Measurements from ENCODE around the gene SORCS2. TPM values are rescaled to one million over a fixed set of nuclear protein-coding genes. Genes with fewer than 3 reads are reported as not detected.

The SORCS2 gene
- total and polyA plus RNA-seq, 2 donors (not counting 1 experiment from before 2014, with no cell fraction given): not detected

DNA sequence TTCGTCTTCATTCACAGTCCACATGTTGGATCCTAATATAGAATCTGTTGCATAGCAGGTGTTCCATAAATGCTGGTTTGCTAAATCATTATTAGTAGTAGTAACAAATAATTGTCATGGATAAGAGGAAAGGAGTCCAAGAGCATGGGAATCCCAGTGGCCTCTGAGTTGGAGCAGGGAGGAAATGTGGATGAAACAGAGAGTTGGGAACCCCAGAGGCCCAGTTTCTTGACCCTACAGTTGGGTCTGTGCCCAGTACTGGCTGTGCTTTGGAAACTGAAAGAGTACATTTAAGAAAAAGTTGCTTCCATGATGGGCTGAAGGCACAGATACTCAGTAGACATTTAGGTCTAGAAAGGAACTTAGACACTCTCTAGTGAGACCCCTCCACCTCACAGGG, 391.8 kb downstream of the SORCS2 start:
- no peak overlapping the region for H3K9ac ChIP-seq (ENCODE audit: low read length)
- no peak overlapping the region for H3K27ac ChIP-seq (ENCODE audit: low read length in 2 of 2)
- Mint-ChIP-seq H3K27me3 (no peaks in the 10 kb centered on the region), H3K9me3 (ENCODE audit: insufficient read depth) (peaks cover 5% of the 10 kb centered on the region), H3K27ac (no peak overlapping the region), H3K4me3 (no peak overlapping the region), H3K4me1 (no peaks in the 10 kb centered on the region)
- TF ChIP-seq EZH2 (IDR thresholded peaks at IDR 0.05; ENCODE audit: borderline replicate concordance, insufficient read depth, low read depth, low read length, poor library complexity, severe bottlenecking): no peak
- TF ChIP-seq, protein P1, sequence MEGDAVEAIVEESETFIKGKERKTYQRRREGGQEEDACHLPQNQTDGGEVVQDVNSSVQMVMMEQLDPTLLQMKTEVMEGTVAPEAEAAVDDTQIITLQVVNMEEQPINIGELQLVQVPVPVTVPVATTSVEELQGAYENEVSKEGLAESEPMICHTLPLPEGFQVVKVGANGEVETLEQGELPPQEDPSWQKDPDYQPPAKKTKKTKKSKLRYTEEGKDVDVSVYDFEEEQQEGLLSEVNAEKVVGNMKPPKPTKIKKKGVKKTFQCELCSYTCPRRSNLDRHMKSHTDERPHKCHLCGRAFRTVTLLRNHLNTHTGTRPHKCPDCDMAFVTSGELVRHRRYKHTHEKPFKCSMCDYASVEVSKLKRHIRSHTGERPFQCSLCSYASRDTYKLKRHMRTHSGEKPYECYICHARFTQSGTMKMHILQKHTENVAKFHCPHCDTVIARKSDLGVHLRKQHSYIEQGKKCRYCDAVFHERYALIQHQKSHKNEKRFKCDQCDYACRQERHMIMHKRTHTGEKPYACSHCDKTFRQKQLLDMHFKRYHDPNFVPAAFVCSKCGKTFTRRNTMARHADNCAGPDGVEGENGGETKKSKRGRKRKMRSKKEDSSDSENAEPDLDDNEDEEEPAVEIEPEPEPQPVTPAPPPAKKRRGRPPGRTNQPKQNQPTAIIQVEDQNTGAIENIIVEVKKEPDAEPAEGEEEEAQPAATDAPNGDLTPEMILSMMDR (IDR thresholded peaks at IDR 0.05): no peak
- no peaks in the 10 kb centered on the region for H4K20me1 ChIP-seq (ENCODE audit: control insufficient read depth, insufficient read depth, low read length, poor library complexity, severe bottlenecking)
- no peaks in the 10 kb centered on the region for H3K4me1 ChIP-seq (ENCODE audit: control insufficient read depth in 2 of 2, insufficient read depth in 2 of 2, low read length in 2 of 2)
- WGBS (ENCODE audit: insufficient coverage): no CpG with 5 or more reads among the region's 1 CpG
- peaks cover 0 to 3% (median 0%) of the 10 kb centered on the region in 4 experiments for H3K27me3 ChIP-seq (replicated peaks in 1 of 4; ENCODE audit: control extremely low read depth in 1 of 4, control insufficient read depth in 3 of 4, insufficient read depth in 4 of 4, low read length in 3 of 4)
- ChIA-PET CTCF (no interaction called here), POLR2A (no interaction called here)
- no peaks in the 10 kb centered on the region for H3K79me2 ChIP-seq (ENCODE audit: control insufficient read depth, insufficient read depth, low read length)
- H3K36me3 ChIP-seq (replicated peaks in 1 of 2; ENCODE audit: control extremely low read depth in 1 of 2, control insufficient read depth in 1 of 2, extremely low read depth in 1 of 2, insufficient read depth in 2 of 2, low read length in 1 of 2): no peaks in the 10 kb centered on the region
- intact Hi-C loops (cut with micrococcal nuclease): no loop called here
- H3K4me2 ChIP-seq (replicated peaks; ENCODE audit: low read depth, low read length, poor library complexity, severe bottlenecking): no peak overlapping the region
- H2AFZ ChIP-seq (ENCODE audit: insufficient read depth, low read depth, low read length, poor library complexity, severe bottlenecking): no peak overlapping the region
- no peak overlapping the region for H3K4me3 ChIP-seq (ENCODE audit: control extremely low read depth in 1 of 5, extremely low read depth in 1 of 5, insufficient read depth in 1 of 5, low read depth in 2 of 5, low read length in 4 of 5)
- H3K9me3 ChIP-seq (ENCODE audit: control extremely low read depth in 1 of 3, control insufficient read depth in 2 of 3, insufficient read depth in 1 of 3, low read length in 2 of 3): peaks cover 0 to 20% (median 5%) of the 10 kb centered on the region in 3 donors
- DNase-seq: no peak
- no peak for ATAC-seq (ENCODE audit: low read depth)

DNA sequence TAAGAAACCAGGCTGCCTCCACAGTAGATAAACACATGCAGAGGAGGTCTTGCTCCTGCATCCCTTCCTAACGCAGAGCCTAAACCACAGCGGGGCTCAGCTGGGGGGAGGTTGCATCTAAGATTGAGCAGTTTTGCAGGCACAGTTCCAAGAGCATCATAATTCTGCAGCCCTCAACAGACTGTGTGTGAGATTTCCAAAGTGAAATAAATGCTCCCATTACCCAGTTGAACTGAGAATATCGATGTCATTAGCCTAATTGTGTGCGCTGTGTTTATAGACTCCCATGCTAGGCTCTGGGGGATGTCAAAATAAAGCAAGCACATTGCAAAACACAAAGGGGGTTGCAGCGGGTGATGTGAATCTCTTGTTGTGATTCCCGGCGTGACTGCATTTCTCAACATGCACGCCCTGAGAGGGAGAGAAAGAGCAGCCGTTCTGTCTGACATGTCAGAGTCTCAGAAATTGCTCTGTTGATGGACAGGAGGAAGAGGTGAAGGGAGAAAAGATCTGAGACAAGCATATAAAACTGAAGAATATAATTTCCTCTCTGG, 392.3 kb downstream of the SORCS2 start:
- no peak overlapping the region for H3K4me3 Mint-ChIP-seq
- Histone ChIP-seq H3K9ac (ENCODE audit: low read length) (no peak overlapping the region), H4K20me1 (ENCODE audit: control insufficient read depth, insufficient read depth, low read length, poor library complexity, severe bottlenecking) (no peaks in the 10 kb centered on the region), H3K27me3 (replicated peaks in 1 of 4; ENCODE audit: control extremely low read depth in 1 of 4, control insufficient read depth in 3 of 4, insufficient read depth in 4 of 4, low read length in 3 of 4) (peaks cover 0 to 3% (median 0%) of the 10 kb centered on the region in 4 experiments), H3K4me2 (replicated peaks; ENCODE audit: low read depth, low read length, poor library complexity, severe bottlenecking) (no peak overlapping the region), H3K36me3 (replicated peaks in 1 of 2; ENCODE audit: control extremely low read depth in 1 of 2, control insufficient read depth in 1 of 2, extremely low read depth in 1 of 2, insufficient read depth in 2 of 2, low read length in 1 of 2) (no peaks in the 10 kb centered on the region), H3K4me1 (ENCODE audit: control insufficient read depth in 2 of 2, insufficient read depth in 2 of 2, low read length in 2 of 2) (no peaks in the 10 kb centered on the region), H3K9me3 (ENCODE audit: control extremely low read depth in 1 of 3, control insufficient read depth in 2 of 3, insufficient read depth in 1 of 3, low read length in 2 of 3) (peaks cover 0 to 18% (median under 1%) of the 10 kb centered on the region in 3 donors), H3K79me2 (ENCODE audit: control insufficient read depth, insufficient read depth, low read length) (no peaks in the 10 kb centered on the region), H2AFZ (ENCODE audit: insufficient read depth, low read depth, low read length, poor library complexity, severe bottlenecking) (no peak overlapping the region), H3K4me3 (ENCODE audit: control extremely low read depth in 1 of 5, extremely low read depth in 1 of 5, insufficient read depth in 1 of 5, low read depth in 2 of 5, low read length in 4 of 5) (no peak overlapping the region), H3K27ac (ENCODE audit: low read length in 2 of 2) (no peak overlapping the region)
- DNase-seq (no peak), ATAC-seq (ENCODE audit: low read depth) (no peak)
- ChIA-PET CTCF (no interaction called here), POLR2A (no interaction called here)
- peaks cover 3% of the 10 kb centered on the region for H3K9me3 Mint-ChIP-seq (ENCODE audit: insufficient read depth)
- no peak overlapping the region for H3K27ac Mint-ChIP-seq
- TF ChIP-seq EZH2 (IDR thresholded peaks at IDR 0.05; ENCODE audit: borderline replicate concordance, insufficient read depth, low read depth, low read length, poor library complexity, severe bottlenecking): no peak
- TF ChIP-seq, protein P1 (IDR thresholded peaks at IDR 0.05): no peak
- H3K4me1 Mint-ChIP-seq: no peaks in the 10 kb centered on the region
- 89% methylated on average over 8 of the region's 9 CpGs for whole genome bisulfite sequencing (ENCODE audit: insufficient coverage)
- intact Hi-C loops (cut with micrococcal nuclease): no loop called here
- no peaks in the 10 kb centered on the region for H3K27me3 Mint-ChIP-seq
